ENCODE results near the gene KATNBL1.

DNA sequence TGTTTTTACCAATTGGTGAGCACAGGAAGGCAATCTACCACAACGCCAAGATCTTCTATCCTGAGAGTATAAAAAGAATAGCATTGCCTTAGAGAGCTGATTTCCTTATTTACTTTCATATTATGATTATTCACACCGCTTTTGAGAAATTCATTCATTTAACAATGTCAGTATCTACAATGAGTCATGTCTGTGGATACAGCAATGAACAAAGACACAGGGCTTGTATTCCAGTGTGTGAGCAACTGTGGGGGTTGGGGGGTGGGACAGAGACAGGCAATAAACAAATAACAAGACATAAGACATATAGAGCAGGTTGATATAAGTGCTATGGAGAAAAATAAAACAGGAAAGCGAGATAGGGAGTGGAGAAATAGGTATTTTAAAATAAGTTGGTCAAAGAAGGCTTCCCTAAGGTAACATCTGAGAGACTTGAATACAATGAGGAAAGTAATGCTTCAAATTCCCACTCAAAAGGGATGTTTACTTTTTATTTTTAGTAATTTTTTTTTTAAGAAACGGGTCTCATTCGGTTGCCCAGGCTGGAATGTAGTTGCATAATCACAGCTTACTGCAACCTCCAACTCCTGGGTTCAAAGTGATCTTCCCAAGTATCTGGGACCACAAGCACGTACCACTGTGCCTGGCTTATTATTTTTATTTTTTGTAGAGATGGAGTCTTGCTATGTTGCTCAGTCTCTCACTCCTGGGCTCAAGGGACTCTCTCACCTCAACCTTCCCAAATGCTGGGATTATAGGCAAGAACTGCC lies 62.3 kb downstream of the KATNBL1 start:
- no peak for TF ChIP-seq POLR2A (IDR thresholded peaks at IDR 0.05)
- no peak for TF ChIP-seq CTCF (IDR thresholded peaks at IDR 0.05)

Data from lower leg skin (tissue), 3 donors.